K562 (cell line): ENCODE measurements around the gene ARV1.

ENCODE experiments used
- BHLHE40 ChIP-seq: IDR thresholded peaks from 2 replicates; pipeline ENCODE4 v1.6.1; 2011; ENCODE audit warnings: low read length, improper control_type of control experiment
- BRF2 ChIP-seq: IDR thresholded peaks from 3 replicates; pipeline ENCODE4 v1.6.1; 2011; ENCODE audit warnings: borderline replicate concordance, mild to moderate bottlenecking; ENCODE audit not compliant: insufficient read length, insufficient read depth
- CTCF ChIP-seq, 3 experiments: IDR thresholded peaks in 2 of 3; conservative IDR thresholded peaks in 1 of 3; 2 replicates each; pipeline ENCODE4 v1.5.1; 2011 to 2012; ENCODE audit warnings: low read length in 3 of 3, mild to moderate bottlenecking in 3 of 3, control low read depth in 2 of 3, improper control_type of control experiment in 1 of 3, inconsistent platforms in 1 of 3, low read depth in 1 of 3, mixed read lengths in 1 of 3, moderate library complexity in 1 of 3; ENCODE audit not compliant: insufficient read depth in 2 of 3
- POLR2A ChIP-seq: fragments of 450-650 bp; conservative IDR thresholded peaks from 2 replicates; pipeline ENCODE4 v1.6.1; 2016
- REST ChIP-seq, 2 experiments: fragments of 450-650 bp; formaldehyde crosslinking in 1 of 2; IDR thresholded peaks; 2 replicates each; pipeline versions ENCODE4 v1.4.0 to v1.6.1; 2014 to 2020; ENCODE audit warnings: mild to moderate bottlenecking in 2 of 2, borderline replicate concordance in 1 of 2, low read depth in 1 of 2
- RFX5 ChIP-seq: IDR thresholded peaks from 2 replicates; pipeline ENCODE4 v1.6.1; 2011; ENCODE audit warnings: low read depth, mild to moderate bottlenecking, improper control_type of control experiment, low read length
- SMARCE1 ChIP-seq: fragments of 450-650 bp; IDR thresholded peaks from 2 replicates; pipeline ENCODE4 v1.7.1; 2016; ENCODE audit warnings: mild to moderate bottlenecking
- SP1 ChIP-seq: sonication (generic); formaldehyde crosslinking; IDR thresholded peaks from 2 replicates; pipeline ENCODE4 v1.8.1; 2022; ENCODE audit warnings: mild to moderate bottlenecking, missing genetic modification reagents
- TBP ChIP-seq: optimal IDR thresholded peaks from 2 replicates; pipeline ENCODE3; 2011; ENCODE audit warnings: low read depth, low read length, improper control_type of control experiment
- WHSC1 ChIP-seq: IDR thresholded peaks from one replicate; pipeline ENCODE4 v1.6.1; 2012; ENCODE audit warnings: low read length, control low read depth, inconsistent platforms
- ZBTB49 ChIP-seq: sonication (generic); formaldehyde crosslinking; IDR thresholded peaks from 2 replicates; pipeline ENCODE4 v1.8.0; 2022; ENCODE audit warnings: missing genetic modification reagents, mild to moderate bottlenecking, borderline replicate concordance
- ZFP36 ChIP-seq: fragments of 150-350 bp; IDR thresholded peaks from 2 replicates; pipeline ENCODE4 v1.6.1; 2018; ENCODE audit warnings: low read length, low read depth; ENCODE audit not compliant: partially characterized antibody

- no peak for TF ChIP-seq BHLHE40
- TF ChIP-seq REST (IDR thresholded peaks at IDR 0.05; ENCODE audit: borderline replicate concordance): no peak
- no peak for TF ChIP-seq REST (CRISPR knock-in tag; IDR thresholded peaks at IDR 0.05; ENCODE audit: low read depth)
- TF ChIP-seq RFX5: no peak
- TF ChIP-seq POLR2A: no peak
- TF ChIP-seq TBP: no peak
- TF ChIP-seq SMARCE1: no peak
- TF ChIP-seq WHSC1: no peak
- TF ChIP-seq CTCF (IDR thresholded peaks at IDR 0.05 in 2 of 3, conservative IDR thresholded peaks at IDR 0.05 in 1 of 3; ENCODE audit: insufficient read depth in 2 of 3, low read depth in 1 of 3, low read length in 3 of 3): no peak
- TF ChIP-seq ZBTB49 (CRISPR knock-in tag): no peak
- no peak for TF ChIP-seq BRF2
- no peak for TF ChIP-seq ZFP36
- TF ChIP-seq SP1 (CRISPR knock-in tag): no peak
Observed at GRCh38 chr1:231013391-231014015, 34.6 kb downstream of the ARV1 start.
